Kidney epithelial cell (primary cell): ENCODE data around the gene OPCML. TPM values are rescaled to one million over a fixed set of nuclear protein-coding genes. Genes with fewer than 3 reads are reported as not detected.

Experiments used
- DNase-seq: peaks from one replicate; pipeline ENCODE4 v3.0.0-alpha.2; 2010; ENCODE audit warnings: low read depth
- H3K27me3 ChIP-seq: 2 replicates; pipeline ENCODE4 v1.6.0; 2011; ENCODE audit warnings: low read length; ENCODE audit not compliant: control insufficient read depth, insufficient read depth
- H3K36me3 ChIP-seq: 2 replicates; pipeline ENCODE4 v1.5.1; 2011; ENCODE audit warnings: low read length; ENCODE audit not compliant: control insufficient read depth, insufficient read depth
- H3K4me3 ChIP-seq: 2 replicates; pipeline ENCODE4 v1.5.1; 2011; ENCODE audit warnings: low read depth, mild to moderate bottlenecking, control low read depth, low read length
- total RNA-seq: library from RNA; depleted of rRNA; stranded (reverse); fragments of >200 nt; gene quantifications from 2 replicates; pipeline ENCODE4 v1.2.3, GENCODE V29; 2015
- TF ChIP-seq, protein P1 (sequence below): IDR thresholded peaks from 2 replicates; pipeline ENCODE4 v1.5.1; 2011; ENCODE audit warnings: mild to moderate bottlenecking, moderate library complexity, low read length, control low read depth, inconsistent platforms; ENCODE audit not compliant: insufficient read depth, poor library complexity, severe bottlenecking

The OPCML gene
- total RNA-seq, 1 donor from 2014 or later, result under 0.01 TPM

DNA sequence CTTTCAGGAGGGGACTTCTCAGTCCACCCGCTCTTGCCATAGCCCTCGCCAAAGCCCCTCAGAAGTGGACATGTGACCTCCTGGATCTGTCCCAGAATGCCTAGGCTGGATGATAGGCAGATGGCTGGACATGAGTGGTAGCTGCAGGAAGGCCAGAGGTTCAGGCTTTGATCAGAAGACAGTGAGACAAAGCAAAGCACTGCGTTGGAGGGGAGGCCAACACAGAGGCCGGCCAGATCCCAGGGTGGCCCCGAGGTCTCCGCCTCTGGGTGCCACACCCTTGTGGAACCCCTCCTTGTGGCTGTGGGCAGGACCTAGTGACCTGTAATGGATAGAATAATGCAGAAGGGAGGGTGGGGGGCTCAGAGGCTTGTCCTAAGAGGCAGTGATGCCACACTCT is 147.6 kb downstream of the OPCML start:
- Histone ChIP-seq H3K27me3 (no peaks in the 10 kb centered on the region), H3K4me3 (no peak overlapping the region), H3K36me3 (no peaks in the 10 kb centered on the region)
- DNase-seq, result no peak
- TF ChIP-seq, protein P1, sequence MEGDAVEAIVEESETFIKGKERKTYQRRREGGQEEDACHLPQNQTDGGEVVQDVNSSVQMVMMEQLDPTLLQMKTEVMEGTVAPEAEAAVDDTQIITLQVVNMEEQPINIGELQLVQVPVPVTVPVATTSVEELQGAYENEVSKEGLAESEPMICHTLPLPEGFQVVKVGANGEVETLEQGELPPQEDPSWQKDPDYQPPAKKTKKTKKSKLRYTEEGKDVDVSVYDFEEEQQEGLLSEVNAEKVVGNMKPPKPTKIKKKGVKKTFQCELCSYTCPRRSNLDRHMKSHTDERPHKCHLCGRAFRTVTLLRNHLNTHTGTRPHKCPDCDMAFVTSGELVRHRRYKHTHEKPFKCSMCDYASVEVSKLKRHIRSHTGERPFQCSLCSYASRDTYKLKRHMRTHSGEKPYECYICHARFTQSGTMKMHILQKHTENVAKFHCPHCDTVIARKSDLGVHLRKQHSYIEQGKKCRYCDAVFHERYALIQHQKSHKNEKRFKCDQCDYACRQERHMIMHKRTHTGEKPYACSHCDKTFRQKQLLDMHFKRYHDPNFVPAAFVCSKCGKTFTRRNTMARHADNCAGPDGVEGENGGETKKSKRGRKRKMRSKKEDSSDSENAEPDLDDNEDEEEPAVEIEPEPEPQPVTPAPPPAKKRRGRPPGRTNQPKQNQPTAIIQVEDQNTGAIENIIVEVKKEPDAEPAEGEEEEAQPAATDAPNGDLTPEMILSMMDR, result no peak

DNA sequence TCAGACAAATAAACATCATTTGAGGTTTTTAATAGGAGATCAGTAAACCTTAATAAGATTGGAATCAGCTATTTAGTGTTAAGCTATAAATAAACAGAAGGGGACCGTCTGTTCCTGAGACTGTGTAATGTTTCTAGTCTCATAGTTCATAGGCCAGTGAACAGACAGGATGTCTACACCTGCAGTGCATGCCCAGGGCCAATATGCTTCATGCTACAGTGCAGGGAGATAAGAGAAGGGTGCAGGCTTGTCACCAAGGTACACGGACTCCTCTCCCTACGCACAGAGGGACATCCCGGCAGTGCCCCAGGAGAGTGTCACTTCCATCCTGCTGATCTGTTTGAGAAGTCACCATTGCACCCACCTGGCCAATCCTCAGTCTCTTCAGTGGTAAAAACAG is 148.6 kb downstream of the OPCML start:
- Histone ChIP-seq H3K36me3 (no peaks in the 10 kb centered on the region), H3K27me3 (no peaks in the 10 kb centered on the region), H3K4me3 (no peak overlapping the region)
- no peak for DNase-seq
- TF ChIP-seq, protein P1, result no peak

DNA sequence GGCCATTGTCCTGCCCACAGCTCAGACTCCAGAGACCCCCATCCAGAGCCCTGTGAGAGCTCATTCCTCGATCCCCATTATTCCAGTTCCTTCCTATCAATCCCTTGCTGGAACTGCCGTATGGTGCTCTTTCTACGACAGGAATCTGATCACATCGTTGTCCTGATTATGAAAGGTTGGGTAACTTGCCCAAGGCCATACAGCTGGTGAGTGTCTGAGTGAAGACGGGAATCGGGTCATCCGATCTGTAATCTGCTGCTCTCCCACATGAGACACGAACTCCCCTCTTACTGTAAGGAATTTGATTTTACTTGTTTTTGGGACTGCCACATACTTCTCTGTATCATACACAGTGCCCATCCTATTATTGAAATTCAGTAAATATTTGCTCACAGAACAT is 149.1 kb downstream of the OPCML start:
- no peaks in the 10 kb centered on the region for H3K36me3 ChIP-seq
- TF ChIP-seq, protein P1, result no peak
- no peaks in the 10 kb centered on the region for H3K27me3 ChIP-seq
- DNase-seq, result no peak
- H3K4me3 ChIP-seq, result no peak overlapping the region

DNA sequence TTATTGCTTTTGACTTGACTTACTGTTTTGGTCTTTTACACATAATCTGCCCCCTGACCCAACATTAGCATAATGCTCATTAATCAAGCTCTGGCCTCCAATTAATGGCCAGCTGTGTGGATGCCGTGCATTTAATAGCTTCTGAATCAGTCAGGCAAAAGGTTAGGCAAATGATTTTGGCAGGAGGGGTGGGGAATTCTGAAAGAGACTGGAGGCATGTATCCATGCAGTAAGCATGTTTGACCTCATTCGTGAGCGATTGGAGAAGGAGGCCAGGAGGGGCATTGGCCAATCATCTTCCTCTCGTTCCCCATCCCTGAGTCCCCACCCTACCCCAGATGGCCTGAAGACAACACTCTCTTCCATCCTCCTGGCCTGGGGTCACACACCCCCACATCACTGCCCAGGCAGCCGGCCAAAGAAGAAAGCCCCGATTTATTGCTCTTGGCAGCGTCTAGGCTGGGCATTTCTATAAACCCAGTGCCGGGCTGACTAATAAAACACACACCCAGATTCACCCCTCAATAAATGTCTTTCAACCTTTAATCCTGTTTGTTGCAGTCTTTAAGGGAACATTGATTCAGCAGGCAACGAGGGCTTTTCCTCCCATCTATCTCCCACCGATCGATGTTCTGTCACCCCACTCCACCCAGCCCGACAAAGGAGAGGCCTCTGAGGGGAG is 150.0 kb downstream of the OPCML start:
- TF ChIP-seq, protein P1, result no peak
- DNase-seq, result no peak
- Histone ChIP-seq H3K4me3 (no peak overlapping the region), H3K27me3 (no peaks in the 10 kb centered on the region), H3K36me3 (no peaks in the 10 kb centered on the region)

DNA sequence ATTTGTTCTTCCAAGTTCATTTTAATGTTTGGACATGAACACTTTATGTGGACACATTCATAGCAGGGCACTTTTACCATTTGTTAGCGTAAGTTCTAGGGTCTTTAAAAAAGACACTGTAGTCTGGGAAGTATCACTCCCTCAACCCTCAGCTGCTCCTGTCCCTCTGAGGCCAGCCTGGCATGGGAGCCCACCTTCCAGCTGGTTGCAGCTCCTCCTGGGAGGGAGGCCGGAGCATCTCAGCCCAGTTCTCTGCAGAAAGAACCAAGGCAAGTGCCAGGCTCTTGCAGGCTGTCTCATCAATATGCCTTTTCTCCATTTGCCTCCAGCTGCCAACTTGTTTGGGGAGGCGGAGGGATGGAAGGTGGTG is 150.6 kb downstream of the OPCML start:
- TF ChIP-seq, protein P1, result no peak
- no peak overlapping the region for H3K4me3 ChIP-seq
- DNase-seq, result no peak
- H3K36me3 ChIP-seq, result no peaks in the 10 kb centered on the region
- H3K27me3 ChIP-seq, result no peaks in the 10 kb centered on the region

DNA sequence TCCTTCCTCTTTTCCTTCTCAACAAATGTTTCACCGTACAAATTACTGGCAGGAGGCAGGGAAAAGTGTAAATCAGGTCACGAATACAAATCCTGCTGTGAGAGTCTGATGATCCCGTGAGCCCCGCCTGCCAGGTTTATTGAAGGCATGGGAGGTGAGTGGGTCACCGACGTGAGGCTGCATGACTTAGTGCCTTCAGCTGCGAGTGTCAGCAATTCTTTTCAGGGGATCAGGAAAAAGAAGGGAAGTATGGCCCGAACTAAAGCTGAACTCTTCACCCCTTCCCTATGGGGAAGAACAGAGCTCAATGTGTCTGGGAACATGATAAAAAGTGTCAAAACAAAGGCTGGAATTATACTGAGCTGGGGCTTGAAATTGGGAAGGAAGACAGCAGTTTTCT is 166.2 kb downstream of the OPCML start:
- TF ChIP-seq, protein P1, result no peak
- Histone ChIP-seq H3K27me3 (no peaks in the 10 kb centered on the region), H3K4me3 (no peak overlapping the region), H3K36me3 (no peaks in the 10 kb centered on the region)
- DNase-seq, result no peak
